HL-60/S4 treated with phorbol 12-myristate 13-acetate at 8.2 ng/mL for 4 days and 3 days (cell line): ENCODE data around the gene WNK2.

Experiments used
- in situ Hi-C: fragments of 300-500 bp; cut with MboI; formaldehyde crosslinking; loops from 2 replicates; pipeline ENCODE4 v1.15.0; 2022; ENCODE audit warnings: low sequenced_read_pairs

WNK2 gene

GRCh38 chr9:93210324-93210973, 26.5 kb downstream of the WNK2 start:
- in situ Hi-C loops = no loop called here

GRCh38 chr9:93210974-93211653, 27.2 kb downstream of the WNK2 start:
- in situ Hi-C loops = no loop called here

- in situ Hi-C loops = no loop called here
Measured at GRCh38 chr9:93211654-93212001, 27.7 kb downstream of the WNK2 start.

GRCh38 chr9:93212409-93212808, 28.5 kb downstream of the WNK2 start:
- in situ Hi-C loops = no loop called here

GRCh38 chr9:93216073-93216365, 32.1 kb downstream of the WNK2 start:
- in situ Hi-C loops = no loop called here

GRCh38 chr9:93217706-93218105, 33.8 kb downstream of the WNK2 start:
- in situ Hi-C loops = no loop called here

- in situ Hi-C loops = no loop called here
Measured at GRCh38 chr9:93218161-93218560, 34.2 kb downstream of the WNK2 start.

DNA sequence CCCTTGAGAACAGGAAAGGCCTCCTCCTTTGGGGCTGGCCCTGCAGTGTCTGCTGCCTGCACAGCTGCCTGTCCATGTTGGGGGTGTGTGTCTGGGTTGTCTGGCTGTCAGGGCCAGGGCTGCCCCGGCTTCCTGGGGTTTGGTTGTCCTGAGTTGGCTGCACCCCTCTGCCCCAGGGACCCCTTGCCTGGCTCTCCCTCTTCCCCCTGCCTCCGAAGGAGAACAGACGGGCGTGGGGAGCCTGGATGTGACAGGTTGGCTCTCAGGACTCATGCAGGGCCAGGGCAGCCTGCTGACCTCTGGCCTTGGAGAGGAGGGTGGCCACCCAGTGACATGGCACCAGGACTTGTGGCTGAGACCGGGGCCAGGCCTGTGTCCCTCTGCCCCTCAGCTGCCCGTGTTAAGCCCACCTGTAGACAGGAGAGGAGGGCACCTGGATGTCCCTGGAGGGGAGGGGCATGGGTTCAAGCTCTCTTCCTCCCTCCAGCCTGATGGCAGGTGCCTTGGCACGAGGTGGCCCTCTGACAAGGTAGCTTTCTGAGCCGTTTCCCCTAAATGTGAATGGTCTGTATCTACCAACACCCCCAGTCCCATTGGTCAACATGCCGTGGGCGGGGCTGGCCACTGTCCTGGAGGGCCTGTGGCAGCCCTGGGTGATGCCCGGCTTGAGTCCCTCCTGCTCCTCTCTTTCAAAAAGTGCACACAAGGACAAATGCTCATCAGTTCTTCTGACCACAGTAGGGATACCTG, 34.9 kb downstream of the WNK2 start:
- in situ Hi-C loops = no loop called here

DNA sequence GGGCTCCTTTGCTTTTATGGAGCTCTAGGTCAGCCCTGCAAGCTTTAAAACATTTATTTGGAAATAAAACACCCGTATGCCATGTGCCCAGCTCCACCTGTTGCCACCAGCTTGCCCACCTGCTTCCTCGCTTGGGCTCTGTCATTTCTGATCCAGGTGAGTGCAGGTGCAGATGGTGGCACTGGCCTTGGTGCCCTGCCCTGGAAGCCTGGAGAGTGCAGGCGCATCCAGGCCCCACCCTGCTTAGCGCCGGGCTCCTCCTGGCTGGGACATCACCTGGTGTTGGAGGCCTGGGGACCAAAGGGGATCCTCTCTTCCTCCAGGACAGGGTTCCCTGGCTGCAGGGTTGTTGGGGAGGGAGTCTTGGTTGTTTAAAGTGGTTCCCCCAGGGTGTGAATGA, 35.8 kb downstream of the WNK2 start:
- in situ Hi-C loops = no loop called here

DNA sequence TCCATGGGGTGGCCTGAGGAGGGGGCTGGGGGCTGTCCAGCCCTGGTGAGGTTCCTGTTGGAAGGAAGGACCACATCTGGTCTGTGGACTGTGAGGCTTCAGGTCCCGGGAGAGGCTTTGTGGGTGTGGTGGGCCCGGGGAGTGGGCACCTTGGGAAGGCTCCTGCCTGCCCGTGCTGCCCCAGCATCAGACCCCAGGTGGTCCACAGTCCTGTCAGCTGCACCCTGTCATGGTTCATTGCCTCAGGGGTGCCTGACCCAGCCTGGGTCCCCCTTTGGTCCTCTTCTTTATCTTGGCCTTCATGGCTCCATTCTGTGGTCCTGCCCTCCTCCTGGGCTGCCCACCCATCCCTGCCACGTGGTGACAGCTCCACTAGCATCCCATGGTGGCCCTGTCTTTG, 36.7 kb downstream of the WNK2 start:
- in situ Hi-C loops = no loop called here

DNA sequence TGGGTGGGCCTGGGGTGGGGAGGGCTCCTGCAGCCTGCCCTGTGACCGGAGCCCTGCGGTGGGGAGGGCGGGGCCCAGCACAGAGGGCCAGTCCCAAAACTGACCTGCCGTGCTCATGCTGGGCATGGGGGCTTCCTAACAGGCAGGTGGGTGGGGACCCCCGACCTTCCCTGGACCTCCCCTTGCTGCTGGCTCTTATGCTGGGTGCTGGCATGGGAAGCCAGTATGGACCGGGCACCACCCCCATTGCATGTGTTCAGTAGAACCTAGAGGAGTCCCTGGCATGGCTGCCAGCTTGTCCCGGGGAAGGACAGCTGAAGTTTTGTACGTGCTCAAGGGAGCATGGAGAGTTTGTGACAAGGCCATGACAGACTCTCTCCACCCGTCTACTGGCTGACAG, 37.1 kb downstream of the WNK2 start:
- in situ Hi-C loops = no loop called here

DNA sequence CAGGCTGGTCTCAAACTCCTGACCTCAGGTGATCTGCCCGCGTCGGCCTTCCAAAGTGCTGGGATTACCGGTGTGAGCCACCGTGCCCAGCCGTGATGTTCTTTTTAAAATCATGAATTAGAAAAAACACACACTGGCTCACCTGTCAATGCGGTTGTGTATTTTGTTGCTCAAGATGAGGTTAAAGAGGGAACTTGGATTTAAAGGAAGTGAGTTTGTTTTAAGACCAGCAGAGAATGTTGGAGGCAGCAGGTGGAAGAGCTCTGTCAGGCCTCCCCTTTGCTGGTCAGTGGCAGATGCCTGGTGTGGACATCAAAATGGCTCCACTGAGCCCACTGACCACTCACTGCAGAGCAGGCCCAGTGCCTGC, 38.9 kb downstream of the WNK2 start:
- in situ Hi-C loops = no loop called here

DNA sequence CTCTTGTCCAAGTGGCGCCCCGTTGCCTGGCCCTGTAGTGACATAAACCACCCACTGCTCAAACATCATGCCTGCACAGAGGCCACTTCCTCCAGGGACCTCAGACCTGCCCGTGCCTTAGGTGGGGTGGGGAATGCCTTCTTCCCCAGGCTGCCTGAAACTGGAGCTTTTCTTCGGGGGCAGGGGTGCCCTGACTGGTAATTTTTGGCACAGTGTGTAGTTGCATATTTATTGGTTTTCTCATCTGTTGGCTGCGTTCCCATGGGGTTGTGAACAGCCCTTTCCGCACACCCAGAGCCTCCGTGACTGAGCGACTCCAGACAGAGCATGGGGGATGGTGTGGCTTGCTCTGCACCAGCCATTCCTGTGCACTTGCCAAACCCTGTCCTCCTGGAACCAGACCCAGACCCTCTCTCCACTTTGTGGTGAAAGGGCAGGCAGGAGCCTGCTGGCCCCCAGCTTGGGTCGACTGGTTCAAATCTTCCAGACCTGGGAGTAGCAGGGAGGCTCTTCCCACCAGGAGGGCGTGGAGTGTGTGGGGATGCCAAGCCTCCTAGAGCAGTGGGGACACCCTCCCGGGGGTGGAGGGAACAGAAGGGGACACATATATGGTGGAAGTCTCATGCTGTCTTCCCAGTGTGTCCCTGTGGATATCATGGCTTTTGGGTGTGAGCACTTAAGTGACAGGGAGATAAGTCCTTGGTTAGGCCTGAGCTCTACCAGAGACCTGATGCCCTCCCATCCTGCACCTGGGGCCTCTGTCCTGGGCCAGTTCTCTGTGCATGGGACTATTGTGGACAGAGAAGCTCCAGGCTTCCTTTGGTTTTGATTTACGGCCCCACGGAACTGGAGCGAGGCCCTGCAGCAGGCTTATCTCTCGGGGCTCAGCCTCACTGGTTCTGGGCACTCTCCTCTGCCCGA, 39.6 kb downstream of the WNK2 start:
- in situ Hi-C loops = no loop called here

DNA sequence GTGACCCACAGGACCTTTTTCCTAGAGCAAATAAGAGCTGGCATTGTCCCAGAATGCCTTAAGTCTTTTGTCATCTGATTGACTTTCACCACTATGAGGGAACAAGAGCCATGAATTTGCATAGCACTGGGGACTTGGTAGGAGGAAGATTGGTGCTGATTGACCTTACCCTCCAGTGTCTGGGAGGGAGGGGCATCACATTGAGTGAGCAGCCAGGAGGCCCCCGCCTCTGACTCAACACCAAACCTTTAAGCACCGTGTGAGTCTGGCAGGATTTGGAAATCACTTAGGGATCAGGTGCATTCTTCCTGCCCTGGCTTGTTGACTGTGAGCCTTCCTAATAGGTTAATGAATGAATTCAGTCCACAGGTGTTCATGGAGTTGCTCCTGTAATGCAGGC, 40.7 kb downstream of the WNK2 start:
- in situ Hi-C loops = no loop called here

DNA sequence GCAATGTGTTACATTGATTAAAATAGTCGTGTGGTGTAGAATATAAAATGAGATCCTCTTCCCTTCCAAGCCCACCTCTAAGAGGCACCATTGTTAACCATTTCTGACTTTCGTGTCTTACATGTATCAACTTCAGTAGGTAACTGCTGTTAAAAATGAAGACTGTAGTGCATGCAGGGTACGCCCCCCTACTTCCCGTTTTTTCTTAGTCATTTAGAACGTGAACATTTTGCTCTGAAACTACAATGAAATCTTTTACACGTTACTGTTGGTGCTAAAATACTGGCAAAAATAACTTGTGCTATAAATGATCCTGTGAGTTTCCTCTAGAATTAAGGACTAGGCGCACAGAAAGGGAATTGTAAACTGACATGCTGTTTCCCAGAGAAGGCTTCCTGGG, 41.5 kb downstream of the WNK2 start:
- in situ Hi-C loops = no loop called here

GRCh38 chr9:93225892-93226291, 42.0 kb downstream of the WNK2 start:
- in situ Hi-C loops = no loop called here

- in situ Hi-C loops = no loop called here
Measured at GRCh38 chr9:93226819-93227218, 42.9 kb downstream of the WNK2 start.

DNA sequence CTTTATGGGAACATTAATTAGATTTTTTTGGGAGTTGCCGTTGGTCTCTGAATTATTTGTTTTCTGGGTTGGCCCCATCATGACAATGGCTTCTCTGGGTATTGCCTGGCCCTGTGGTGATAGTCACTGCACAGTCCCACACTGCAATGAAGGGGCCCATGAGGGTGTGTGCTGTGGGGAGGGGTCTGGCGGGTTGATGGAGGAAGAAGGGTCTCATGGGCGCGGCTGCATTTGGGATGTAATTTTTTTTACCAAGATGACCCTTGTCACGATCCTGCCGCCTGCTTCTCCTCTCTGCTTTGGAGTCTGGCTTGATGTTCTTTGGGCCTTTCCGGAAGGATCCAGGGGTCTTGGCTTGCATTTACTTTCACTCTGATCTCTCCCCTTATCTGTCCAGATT, 44.1 kb downstream of the WNK2 start:
- in situ Hi-C loops = no loop called here

DNA sequence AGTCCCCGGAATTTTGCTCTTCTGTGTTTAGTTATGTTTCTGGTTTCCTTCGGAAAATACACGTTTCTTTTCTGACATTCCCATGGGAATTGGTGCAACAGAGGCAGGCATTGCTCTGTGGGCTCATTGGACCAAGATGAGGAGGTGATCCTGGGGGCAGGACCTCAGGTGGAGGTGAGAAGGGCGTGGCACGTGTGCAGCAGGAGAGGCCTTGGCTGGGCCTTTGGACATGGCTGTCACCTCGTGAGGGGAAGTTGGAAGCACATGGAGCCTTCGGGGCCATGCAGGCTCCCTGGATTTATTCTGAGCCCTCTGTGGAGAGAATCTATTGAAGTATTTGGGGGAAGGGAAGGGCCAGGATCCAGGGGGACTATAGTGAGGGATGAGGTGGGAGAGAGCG, 44.5 kb downstream of the WNK2 start:
- in situ Hi-C loops = no loop called here

DNA sequence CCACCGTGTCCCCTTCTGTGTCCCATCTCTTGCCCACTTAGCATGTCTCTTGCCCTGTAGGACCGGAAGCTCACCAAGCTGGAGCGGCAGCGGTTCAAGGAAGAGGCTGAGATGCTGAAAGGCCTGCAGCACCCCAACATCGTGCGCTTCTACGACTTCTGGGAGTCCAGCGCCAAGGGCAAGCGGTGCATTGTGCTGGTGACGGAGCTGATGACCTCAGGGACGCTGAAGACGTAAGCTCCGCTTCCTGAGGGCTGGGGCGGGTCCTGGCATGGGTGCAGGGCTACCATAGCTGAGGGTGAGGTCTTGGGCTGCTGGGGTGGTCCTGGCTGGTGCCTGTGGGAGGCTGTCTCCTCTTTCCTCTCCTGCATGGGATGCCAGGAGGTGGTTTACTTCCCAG, 45.7 kb downstream of the WNK2 start:
- in situ Hi-C loops = no loop called here

DNA sequence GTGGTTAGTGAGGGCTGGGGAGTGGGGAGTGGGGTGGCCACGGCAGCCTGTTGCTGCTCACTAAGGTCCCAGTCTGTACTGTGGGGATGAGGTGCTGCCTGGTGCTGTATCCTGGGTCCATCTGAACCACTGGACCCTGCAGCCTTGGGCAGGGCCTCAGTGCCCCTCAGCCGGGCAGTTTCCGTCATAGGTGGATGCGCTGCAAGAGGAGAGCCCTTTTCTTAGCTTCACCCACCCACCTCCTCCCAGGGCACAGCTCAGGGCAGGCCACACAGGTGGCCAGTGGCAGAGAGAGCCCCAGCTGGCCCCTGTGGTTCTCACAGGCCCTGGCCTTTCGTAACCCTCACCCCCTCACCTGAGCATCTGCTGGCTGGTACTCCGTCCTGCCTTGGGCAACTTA, 46.2 kb downstream of the WNK2 start:
- in situ Hi-C loops = no loop called here

- in situ Hi-C loops = no loop called here
Measured at GRCh38 chr9:93230601-93231000, 46.7 kb downstream of the WNK2 start.
